ENCODE measurements around the gene PCDHA11.

PCDHA11 gene

GRCh38 chr5:140855772-140856674 lies 12.7 kb upstream of the PCDHA11 start, which contains the start of gene PCDHA10:
Gene PCDHA10, plus strand, starts transcription at chr5:140855897. Its CDS starts 152 bp downstream, at chr5:140856049.
- TF ChIP-seq, protein P1, sequence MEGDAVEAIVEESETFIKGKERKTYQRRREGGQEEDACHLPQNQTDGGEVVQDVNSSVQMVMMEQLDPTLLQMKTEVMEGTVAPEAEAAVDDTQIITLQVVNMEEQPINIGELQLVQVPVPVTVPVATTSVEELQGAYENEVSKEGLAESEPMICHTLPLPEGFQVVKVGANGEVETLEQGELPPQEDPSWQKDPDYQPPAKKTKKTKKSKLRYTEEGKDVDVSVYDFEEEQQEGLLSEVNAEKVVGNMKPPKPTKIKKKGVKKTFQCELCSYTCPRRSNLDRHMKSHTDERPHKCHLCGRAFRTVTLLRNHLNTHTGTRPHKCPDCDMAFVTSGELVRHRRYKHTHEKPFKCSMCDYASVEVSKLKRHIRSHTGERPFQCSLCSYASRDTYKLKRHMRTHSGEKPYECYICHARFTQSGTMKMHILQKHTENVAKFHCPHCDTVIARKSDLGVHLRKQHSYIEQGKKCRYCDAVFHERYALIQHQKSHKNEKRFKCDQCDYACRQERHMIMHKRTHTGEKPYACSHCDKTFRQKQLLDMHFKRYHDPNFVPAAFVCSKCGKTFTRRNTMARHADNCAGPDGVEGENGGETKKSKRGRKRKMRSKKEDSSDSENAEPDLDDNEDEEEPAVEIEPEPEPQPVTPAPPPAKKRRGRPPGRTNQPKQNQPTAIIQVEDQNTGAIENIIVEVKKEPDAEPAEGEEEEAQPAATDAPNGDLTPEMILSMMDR (IDR thresholded peaks at IDR 0.05; ENCODE audit: poor library complexity, severe bottlenecking) = no peak
- H3K36me3 ChIP-seq (ENCODE audit: low read depth) = no peaks in the 10 kb centered on the region
- no peak within 1 kb of the TSS for H3K4me3 ChIP-seq (ENCODE audit: severe bottlenecking)
- peaks cover 17% of the 10 kb centered on the region for H3K27me3 ChIP-seq (ENCODE audit: insufficient read depth, poor library complexity, severe bottlenecking)
- no peak for ATAC-seq (ENCODE audit: low read depth)
- H3K27ac ChIP-seq (ENCODE audit: poor library complexity, severe bottlenecking) = no peak within 1 kb of the TSS
- no peaks in the 10 kb centered on the region for H3K9me3 ChIP-seq (ENCODE audit: severe bottlenecking)
- DNase-seq (ENCODE audit: low spot score) = no peak
- H3K4me1 ChIP-seq (ENCODE audit: insufficient read depth, poor library complexity, severe bottlenecking) = no peaks in the 10 kb centered on the region

GRCh38 chr5:140857177-140857986 lies 11.4 kb upstream of the PCDHA11 start:
- Histone ChIP-seq H3K4me1 (ENCODE audit: insufficient read depth, poor library complexity, severe bottlenecking) (no peaks in the 10 kb centered on the region), H3K27ac (ENCODE audit: poor library complexity, severe bottlenecking) (no peak overlapping the region), H3K9me3 (ENCODE audit: severe bottlenecking) (peaks cover 7% of the 10 kb centered on the region), H3K27me3 (ENCODE audit: insufficient read depth, poor library complexity, severe bottlenecking) (peaks cover 31% of the 10 kb centered on the region), H3K4me3 (ENCODE audit: severe bottlenecking) (no peak overlapping the region), H3K36me3 (ENCODE audit: low read depth) (no peaks in the 10 kb centered on the region)
- no peak for ATAC-seq (ENCODE audit: low read depth)
- DNase-seq (ENCODE audit: low spot score) = no peak
- TF ChIP-seq, protein P1 (IDR thresholded peaks at IDR 0.05; ENCODE audit: poor library complexity, severe bottlenecking) = no peak

- ATAC-seq (ENCODE audit: low read depth) (no peak), DNase-seq (ENCODE audit: low spot score) (no peak)
- Histone ChIP-seq H3K27me3 (ENCODE audit: insufficient read depth, poor library complexity, severe bottlenecking) (peaks cover 36% of the 10 kb centered on the region), H3K27ac (ENCODE audit: poor library complexity, severe bottlenecking) (no peak overlapping the region), H3K36me3 (ENCODE audit: low read depth) (no peaks in the 10 kb centered on the region), H3K4me3 (ENCODE audit: severe bottlenecking) (no peak overlapping the region), H3K4me1 (ENCODE audit: insufficient read depth, poor library complexity, severe bottlenecking) (no peaks in the 10 kb centered on the region), H3K9me3 (ENCODE audit: severe bottlenecking) (peaks cover 12% of the 10 kb centered on the region)
- TF ChIP-seq, protein P1 (IDR thresholded peaks at IDR 0.05; ENCODE audit: poor library complexity, severe bottlenecking) = no peak
These were observed 10.8 kb upstream of the PCDHA11 start for GRCh38 chr5:140857987-140858240.

- no peak for ATAC-seq (ENCODE audit: low read depth)
- Histone ChIP-seq H3K4me3 (ENCODE audit: severe bottlenecking) (no peak overlapping the region), H3K27me3 (ENCODE audit: insufficient read depth, poor library complexity, severe bottlenecking) (peaks cover 82% of the 10 kb centered on the region), H3K36me3 (ENCODE audit: low read depth) (no peaks in the 10 kb centered on the region), H3K27ac (ENCODE audit: poor library complexity, severe bottlenecking) (no peak overlapping the region), H3K9me3 (ENCODE audit: severe bottlenecking) (peaks cover 13% of the 10 kb centered on the region), H3K4me1 (ENCODE audit: insufficient read depth, poor library complexity, severe bottlenecking) (no peaks in the 10 kb centered on the region)
- DNase-seq (ENCODE audit: low spot score) = no peak
- TF ChIP-seq, protein P1 (IDR thresholded peaks at IDR 0.05; ENCODE audit: poor library complexity, severe bottlenecking) = no peak
These were observed 6.1 kb upstream of the PCDHA11 start for GRCh38 chr5:140862441-140863295.

Data from RWPE2 (cell line).